HPDE6-E6E7 (cell line): ENCODE data around the gene ATF5.
A peak's percentile ranks its signal among the peaks of the same experiment; 100 is the strongest.

ENCODE experiments used
- DNase-seq: peaks from one replicate; pipeline ENCODE4 v3.0.0; 2011; ENCODE audit warnings: missing footprints; ENCODE audit errors: extremely low spot score

ATF5 gene, protein sequence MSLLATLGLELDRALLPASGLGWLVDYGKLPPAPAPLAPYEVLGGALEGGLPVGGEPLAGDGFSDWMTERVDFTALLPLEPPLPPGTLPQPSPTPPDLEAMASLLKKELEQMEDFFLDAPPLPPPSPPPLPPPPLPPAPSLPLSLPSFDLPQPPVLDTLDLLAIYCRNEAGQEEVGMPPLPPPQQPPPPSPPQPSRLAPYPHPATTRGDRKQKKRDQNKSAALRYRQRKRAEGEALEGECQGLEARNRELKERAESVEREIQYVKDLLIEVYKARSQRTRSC

DNA sequence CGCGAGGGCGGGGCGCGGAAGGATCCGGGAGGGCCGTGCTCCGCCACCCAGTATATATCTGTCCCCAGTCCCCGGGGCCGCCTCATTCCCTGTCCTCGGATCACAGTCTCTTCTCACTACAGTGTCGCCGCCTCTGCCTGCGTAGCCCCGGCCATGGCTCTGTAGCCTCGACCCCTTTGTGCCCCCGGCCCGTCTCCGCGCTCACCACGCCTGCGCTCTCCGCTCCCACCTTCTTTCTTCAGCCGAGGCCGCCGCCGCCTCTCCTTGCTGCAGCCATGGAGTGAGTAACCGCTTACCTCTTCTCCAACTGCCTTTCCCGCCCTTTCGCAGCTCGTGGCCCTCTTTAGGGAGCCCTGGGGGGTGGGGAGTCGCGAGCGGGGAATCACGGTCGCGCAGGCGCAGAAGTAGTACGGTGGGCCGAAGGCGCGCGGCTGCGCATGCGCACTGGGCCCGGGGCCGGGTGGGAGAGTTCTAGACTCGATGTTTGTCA is at the start of gene ATF5, which contains the start of gene NUP62:
Gene ATF5, plus strand, starts transcription at position 85 of the 490 bp plus-strand sequence. CDS start 1,646 bp downstream, outside the sequence.
Gene NUP62, minus strand, starts transcription at position 384 of the 490 bp plus-strand sequence. CDS start 19,697 bp downstream, outside the sequence.
- DNase-seq: peak; percentile 91

DNA sequence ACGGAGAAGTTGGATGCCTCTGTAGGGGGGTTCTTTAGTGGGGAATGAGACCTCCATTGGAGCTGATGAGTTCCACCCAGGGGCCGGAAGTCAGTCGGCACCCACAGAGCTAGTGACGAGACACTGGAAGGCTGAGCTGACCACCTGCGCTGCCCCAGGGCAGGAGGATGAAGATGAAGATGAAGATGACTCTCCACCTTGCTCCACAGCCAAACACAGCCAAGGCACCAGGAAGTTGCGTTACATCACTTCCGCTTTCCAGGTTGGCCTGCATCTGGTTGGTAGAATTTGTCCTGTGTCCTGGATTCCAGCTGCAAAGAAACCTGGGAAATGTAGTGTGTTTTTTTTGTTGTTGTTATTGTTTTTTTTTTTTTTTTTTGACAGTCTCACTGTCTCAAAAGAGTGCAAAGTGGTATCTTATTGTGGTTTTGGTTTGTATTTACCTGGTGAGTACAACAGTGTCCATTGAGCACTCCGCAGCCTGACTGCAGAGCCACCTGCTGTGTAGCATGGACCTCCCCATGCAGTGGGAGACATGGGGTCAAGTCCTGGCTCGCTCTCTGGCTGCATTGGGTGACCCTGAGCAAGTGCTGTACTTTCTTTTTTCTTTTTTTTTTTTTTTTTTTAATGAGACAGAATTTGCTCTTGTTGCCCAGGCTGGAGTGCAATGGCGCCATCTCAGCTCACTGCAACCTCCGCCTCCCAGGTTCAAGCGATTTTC is 49.6 kb upstream of the ATF5 start:
- DNase-seq: no peak

DNA sequence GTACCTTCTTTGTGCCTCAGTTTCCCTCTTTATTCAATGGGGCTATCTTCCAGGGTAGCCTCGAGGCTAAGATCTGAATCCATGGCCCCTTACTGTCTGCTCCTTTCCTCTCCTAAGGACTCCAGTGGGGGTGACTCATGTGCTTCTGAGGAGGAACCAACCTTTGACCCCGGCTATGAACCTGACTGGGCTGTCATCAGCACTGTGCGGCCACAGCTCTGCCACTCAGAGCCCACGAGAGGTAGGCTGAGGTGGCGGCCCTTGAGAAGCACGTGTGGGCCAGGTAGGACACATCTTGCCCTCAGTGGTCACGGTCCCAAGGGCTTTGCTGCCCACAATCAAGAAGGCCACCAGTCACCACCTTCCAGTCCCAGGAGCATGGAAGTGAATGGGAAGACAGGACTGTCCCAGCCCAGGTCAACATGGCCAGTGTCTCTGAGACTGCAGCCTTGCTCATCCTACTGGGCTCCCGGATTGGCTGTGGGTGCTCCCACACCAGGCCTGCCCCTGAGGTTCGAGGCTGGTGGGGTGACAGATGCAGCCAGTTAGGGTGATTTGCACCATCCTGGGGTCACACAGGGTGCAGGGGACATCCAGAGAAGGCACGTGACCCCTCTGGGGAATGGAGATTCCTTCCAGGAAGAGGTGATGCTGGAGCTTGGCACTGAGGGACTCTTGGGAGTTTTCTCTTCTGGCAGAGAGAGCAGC is 48.7 kb upstream of the ATF5 start:
- DNase-seq: no peak

- DNase-seq: no peak
Measured at GRCh38 chr19:49881186-49881585, 47.8 kb upstream of the ATF5 start.

DNA sequence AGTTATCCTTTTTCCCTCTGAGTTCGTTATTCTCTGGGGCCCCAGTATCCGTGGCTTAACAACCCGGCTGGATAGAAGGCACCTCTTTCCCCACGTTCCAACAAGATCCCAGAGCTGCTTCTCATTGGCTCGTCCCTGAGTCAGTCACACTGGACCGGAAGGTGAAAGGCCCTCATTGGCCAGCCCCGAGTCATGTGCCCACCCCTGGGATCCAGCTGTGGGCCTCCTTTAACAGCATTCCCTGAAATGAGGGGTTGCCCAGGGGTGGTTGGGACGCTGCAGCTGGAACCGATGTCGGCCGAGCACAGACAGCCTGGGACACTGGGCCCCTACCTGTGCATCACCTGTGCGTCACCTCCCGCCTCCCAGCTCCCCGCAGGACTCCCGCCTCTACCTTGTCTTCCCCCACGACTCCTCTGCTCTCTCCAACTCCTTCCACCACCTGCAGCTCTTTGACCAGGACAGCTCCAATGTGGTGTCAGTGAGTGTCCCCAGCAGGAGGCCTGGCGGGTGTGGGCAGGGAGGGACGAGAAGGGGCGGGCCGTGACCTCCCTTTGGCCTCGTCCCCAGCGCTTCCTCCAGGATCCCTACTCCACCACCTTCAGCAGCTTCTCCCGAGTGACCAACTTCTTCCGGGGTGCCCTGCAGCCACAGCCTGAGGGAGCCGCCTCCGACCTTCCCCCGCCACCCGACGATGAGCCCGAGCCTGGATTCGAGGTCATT is 47.2 kb upstream of the ATF5 start:
- DNase-seq: no peak

GRCh38 chr19:49882643-49883042 is 46.4 kb upstream of the ATF5 start:
- DNase-seq: no peak

DNA sequence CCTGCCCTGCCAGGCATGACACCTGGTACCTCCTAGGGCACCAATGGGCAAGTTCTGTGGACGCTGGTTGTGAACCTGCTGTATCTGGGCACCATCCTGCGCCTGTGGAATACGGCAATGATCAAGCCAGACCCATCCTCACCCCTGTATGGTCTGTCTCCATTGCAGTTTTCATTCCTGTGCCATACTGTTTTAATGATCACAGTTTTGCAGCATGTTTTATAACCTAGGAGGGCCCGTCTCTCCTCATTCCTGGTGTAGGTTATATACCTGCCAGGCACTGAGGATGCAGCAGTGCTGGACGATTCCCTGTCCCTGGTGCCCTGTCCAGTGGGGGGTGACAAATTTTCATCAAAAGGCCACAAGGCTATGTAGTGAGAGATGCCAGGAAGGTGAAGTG is 45.9 kb upstream of the ATF5 start:
- DNase-seq: no peak

GRCh38 chr19:49884109-49884508 is 44.9 kb upstream of the ATF5 start:
- no peak for DNase-seq

- DNase-seq: no peak
Measured at GRCh38 chr19:49884760-49885159, 44.2 kb upstream of the ATF5 start.

DNA sequence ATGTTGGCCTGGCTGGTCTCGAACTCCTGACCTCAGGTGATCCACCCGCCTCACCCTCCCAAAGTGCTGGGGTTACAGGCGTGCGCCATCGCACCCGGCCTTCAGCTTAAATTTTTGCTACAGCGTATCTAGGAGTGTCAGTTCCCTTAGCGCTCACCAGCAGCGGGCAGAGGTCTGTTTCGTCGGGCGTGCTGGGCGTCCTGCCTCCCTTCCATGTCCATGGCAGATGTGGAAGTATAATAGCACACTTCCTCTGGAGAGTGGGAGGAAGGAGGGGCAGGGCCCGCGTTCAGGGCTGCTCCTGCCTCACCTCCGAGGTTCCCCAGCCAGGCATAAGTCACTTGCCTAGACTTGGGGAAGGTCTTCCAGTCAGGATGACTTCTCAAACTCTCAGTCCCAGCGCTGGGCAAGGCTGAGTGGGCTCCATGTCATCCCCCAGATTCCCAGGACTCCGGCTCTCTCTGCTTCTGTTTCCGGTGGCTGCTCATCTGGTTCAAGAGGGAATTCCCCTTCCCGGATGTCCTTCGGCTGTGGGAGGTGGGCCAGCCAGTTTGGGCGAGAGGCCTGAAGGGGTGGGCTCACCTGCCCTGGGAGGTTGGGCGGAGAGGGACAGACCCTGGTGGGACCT is 41.9 kb upstream of the ATF5 start:
- DNase-seq: no peak

DNA sequence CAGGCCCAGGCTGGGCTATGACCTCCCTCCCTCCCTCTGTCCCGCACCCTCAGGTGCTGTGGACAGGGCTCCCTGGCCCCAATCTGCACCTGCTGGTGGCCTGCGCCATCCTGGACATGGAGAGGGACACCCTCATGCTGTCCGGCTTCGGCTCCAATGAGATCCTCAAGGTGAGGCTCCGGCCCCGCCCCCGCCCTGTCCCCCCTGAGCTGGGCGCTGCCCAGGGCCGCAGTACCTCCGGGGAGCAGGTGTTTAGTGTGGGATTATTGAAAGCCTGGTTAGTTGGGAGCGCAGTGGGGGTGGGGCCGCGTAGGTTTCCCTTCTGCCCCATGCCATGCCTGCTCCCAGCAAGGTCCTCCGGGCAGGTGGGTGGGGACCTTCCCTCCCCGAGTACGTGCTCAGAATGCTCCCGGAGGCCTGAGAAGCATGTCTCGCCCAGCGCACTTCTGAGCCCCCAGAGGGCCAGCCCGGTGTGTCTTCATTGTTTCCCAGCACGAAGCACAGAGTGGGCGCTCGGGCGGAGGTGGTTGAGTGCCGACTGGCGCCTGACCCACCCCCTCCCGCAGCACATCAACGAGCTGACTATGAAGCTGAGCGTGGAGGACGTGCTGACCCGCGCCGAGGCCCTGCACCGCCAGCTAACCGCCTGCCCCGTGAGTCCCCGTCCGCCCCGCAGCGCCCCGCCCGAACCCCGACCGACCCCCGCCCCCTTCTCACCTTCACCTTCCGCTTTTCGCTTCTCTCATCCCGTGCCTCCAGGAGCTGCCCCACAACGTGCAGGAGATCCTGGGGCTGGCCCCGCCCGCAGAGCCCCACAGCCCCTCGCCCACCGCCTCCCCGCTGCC is 41.1 kb upstream of the ATF5 start:
- DNase-seq: no peak

GRCh38 chr19:49888510-49888824 is 40.5 kb upstream of the ATF5 start:
- DNase-seq: no peak

DNA sequence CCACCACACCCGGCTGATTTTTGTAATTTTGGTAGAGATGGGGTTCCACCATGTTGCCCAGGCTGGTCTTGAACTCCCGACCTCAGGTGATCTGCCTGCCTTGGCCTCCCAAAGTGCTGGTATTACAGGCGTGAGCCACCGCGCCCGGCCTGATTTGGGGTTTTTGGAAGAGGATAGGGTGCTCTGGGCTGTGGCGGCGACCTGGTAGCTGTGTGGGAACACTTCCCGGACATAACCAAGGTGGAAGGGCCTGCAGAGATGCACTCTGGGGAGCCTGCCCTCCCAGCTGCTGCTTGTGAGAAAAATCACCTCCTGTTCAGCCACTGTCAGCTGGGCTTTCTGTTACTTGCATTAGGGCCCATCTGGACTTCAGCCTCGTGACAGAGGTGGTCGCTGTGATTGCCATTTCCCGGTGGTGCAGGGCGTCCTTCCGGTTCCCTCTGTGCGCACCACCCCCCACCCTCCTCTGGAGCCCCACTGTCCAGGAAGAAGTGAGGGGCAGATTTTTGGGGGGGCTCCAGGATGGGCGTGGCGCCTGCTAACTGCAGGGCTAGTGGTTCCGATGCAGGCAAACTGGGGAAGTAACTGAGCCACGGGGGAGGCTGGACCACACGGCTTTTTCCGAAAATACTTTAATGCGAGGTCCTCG is 39.8 kb upstream of the ATF5 start:
- DNase-seq: no peak

DNA sequence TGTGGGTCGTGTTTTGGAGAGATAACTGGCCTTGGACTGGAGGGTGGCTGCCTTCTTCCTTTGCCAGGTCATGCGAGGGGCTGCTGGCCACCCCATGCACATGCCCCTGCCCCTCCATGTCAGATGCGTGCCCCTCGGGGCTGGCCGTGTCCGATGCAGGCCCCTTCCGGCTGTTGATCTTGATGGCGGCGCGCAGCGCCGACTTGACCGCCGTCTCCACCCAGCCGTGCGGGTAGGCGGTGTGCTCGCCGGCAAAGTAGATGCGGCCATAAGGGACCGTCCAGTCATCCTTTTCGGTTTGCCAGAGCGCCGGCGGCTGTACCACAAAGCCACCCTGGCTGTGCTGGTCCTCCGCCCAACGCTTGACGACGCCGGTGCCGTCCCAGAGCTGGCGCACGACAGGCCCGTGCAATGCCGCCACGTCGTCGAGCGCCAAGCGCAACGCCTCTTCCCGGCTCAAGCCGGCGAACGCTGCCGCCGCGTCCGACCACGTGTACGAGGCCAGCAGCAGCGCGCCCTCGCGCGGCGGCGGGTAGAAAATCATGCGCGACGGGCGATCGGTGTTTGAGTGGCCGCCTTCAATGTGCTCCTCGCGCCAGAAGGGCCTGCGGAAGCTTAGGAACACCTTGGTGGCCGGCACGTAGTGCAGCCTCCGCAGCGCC is 39.2 kb upstream of the ATF5 start:
- no peak for DNase-seq

DNA sequence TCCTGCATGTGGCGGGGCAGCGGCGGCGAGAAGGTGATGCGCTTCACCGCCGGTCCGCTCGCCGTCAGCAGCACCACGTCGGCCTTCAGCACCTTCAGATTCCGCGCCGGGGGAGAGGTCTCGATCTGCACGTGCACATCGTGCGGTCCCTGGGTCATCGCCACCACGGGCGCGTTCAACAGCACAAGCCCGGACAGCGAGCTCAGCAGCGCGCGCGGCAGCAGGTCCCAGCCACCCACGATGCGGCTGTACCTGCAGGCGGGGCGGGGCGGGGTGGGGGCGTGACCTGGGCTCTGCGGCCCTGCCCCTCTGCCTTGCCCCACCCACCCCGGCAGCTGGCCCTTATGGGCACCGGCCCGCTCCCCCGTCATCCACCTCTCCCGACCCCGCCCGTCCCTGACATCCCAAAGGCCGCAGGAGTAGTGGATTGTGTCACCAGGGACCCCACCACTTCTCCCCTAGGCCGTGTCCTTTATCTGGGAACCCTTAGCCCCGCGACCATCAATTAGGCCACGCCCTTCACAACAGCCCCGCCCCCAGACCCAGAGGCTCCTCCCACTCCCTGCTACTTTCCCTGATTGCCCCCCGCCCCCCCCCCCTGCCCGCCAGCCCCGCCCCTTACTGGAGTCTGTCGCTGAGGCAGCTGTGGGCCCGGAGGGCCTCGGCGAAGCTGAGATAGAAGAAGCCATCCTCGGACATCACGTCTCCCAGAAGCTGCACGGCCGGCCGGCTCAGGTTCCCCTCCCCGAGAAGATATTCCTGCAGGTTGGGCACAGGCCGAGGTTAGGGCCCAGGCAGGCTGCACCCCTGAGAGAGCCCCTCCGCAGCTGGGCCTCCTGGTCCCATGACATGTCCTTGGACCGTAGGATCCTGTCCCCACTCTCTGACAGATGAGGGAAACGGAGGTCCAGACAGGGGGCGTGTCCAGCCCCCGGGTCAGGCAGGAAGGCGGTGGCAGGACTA is 38.4 kb upstream of the ATF5 start:
- DNase-seq: no peak

DNA sequence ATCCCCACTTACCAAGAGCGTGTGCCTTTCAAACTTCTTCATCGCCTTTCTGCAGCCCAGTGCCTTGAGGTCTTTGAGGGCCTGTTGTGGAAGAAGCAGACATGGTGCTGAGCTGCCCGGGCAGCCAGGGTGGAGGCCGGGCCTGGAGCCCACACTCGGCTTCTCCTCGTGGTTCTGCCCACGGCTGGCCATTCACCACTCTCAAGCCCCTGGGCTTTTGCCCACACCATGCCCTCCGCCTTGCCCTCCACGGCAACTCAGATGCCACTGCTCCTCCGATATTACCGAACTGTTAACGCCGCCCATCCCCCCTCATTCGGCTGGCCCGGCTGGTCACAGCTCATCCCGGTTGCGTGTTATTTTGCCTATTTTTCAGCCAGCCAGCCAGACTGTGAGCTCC is 37.6 kb upstream of the ATF5 start:
- no peak for DNase-seq

GRCh38 chr19:49892716-49893115 is 36.3 kb upstream of the ATF5 start:
- DNase-seq: no peak

- no peak for DNase-seq
Measured at GRCh38 chr19:49894011-49894664, 34.9 kb upstream of the ATF5 start.
